ENCODE results near the gene MAPK13.
"Not testable (repeated sequence)": the region's sequence is repeated elsewhere in the genome, so short reads cannot be mapped to it uniquely, and the experiment has no call there.

Gene MAPK13

GRCh38 chr6:36115412-36115811, 14.9 kb upstream of the MAPK13 start:
- no peak for DNase-seq

GRCh38 chr6:36116066-36116864, 14.0 kb upstream of the MAPK13 start:
- no peak for DNase-seq

DNA sequence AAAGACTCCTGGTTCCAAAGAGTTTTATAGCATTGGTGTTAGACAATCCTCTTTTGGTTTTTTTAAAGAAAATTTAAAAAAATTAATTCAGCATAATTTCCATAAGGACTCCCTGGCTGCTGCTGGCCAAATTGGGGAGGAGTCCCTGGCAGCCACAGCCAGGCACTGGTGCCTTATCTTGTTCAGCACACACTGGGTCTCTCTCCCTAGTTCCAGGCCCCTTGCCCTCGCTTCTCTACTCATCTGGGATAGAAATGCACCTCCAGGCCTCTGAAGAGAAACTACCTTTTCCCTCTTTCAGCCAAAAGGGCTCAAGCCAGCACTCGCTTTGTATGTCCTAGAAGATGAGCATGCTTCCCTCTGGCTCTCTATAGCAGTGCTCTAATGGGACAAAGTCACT, 13.4 kb upstream of the MAPK13 start:
- no peak for DNase-seq

DNA sequence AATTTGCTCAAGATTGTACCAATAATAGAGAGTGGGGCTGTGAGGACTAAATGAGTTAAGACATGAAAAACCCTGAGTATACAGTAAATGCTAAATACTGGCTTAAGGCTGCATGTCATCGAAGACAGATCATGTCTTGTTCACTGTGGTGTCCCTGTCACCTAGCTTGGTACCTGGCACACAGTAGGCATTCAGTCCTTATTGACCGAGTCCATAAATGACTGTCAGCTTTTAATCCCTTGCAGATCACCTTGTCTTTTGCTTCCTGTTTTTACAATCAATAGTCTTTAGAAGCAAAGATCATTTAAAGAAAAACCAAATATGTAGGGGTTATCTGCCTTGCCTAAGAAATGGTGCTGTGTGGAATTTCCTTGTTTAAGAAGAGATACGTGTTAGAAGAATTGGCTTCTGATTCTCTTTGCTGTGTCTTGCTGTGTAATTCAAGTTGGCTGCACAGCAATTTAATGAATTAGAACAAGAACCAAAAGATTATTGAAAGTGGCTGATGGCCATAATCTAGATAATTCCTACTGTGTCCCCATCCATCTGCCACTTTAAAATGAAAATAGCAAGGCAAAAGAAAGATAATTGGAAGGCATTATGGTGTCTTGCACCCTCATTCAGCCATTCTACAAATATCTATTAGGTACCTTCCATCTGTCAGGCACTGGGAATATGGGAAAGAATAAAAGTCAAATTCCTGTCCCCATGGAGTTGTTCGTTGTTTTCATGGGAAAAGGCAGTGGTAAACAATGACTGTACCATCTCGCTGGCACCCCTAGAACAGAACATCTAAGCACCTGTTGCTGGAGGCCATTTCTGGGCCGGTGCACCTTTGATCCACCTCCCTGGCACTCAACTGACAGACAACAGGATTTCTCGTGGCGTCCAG, 12.4 kb upstream of the MAPK13 start:
- DNase-seq = no peak

GRCh38 chr6:36118550-36119107, 11.7 kb upstream of the MAPK13 start:
- peak; percentile 87 for DNase-seq

DNA sequence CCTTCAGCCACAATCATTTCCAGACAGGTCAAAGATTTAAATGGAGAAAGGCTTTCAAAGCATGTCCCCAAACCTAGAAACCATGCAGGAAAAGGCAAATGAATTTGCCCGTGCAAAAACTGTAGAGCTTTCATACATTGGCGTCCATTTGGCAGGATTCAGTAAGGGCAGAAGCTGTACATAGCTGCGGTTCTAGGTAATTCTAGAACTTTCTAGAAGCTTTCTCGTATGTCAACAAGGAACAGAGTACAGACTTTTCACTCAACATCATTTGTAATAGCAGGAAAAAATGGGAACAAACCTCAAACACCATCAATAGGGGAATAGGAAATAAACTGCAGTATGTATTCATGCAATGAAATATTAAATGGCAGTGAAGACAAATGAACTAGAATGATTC, 11.1 kb upstream of the MAPK13 start:
- DNase-seq = no peak

- DNase-seq = no peak
Observed at GRCh38 chr6:36120018-36120417, 10.3 kb upstream of the MAPK13 start.

DNA sequence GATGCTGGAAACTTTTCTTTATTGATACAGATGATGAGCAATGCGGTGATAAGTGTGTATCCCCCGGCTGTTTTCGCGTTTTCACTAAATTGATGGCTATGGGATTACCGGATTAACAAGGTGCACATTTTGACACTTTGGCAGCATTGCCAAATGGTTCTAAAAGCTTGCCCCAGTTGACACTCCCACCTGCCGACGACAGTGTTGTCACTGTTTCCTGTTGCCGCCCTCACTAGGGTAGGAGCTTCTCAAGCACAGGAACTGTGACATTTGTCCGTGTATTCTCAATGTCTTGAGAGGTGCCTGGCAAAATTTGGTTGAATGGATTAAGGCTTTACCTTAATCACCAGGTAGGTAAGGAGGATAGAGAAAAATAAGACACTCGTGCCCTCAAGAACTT, 9.8 kb upstream of the MAPK13 start:
- peak; percentile 87 for DNase-seq

DNA sequence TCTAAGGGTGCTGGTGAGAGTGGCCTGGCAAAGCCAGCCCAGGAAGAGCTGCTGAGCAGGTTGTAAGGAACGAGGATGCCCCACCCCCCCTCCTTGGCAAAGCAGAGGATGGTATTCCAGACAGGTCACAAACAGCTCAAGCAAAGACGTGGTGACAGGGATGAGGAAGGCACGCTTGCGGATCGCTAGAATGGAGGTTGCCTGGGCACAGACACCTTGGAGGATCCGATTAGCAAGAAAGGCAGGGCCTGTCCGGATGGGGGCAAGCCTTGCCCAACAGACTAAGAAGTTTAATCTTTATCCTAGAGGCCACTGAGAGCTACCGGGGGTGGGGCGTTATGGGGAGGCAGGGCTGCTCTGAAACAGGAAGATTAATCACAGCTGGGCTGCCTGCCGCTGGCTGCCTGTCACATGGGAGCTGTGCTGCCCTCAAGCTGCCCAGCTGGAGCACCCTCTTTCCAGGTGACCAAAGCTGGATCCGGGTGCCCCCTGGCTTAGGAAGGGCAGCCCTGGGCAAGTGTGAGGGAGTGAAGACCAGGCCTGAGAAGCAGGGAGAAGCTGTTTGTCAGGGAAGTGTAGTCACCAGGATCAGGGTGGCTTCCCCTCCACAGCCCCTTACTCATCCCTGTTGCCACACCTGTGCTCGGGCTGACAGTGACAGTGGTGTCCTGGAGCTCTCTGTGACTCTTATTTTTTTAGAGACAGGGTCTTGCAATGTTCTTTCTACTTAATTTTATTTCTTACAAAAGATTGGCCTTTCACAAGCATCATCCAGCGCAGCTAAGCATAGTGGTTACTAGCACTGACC, 9.1 kb upstream of the MAPK13 start:
- peak; percentile 74 for DNase-seq

DNA sequence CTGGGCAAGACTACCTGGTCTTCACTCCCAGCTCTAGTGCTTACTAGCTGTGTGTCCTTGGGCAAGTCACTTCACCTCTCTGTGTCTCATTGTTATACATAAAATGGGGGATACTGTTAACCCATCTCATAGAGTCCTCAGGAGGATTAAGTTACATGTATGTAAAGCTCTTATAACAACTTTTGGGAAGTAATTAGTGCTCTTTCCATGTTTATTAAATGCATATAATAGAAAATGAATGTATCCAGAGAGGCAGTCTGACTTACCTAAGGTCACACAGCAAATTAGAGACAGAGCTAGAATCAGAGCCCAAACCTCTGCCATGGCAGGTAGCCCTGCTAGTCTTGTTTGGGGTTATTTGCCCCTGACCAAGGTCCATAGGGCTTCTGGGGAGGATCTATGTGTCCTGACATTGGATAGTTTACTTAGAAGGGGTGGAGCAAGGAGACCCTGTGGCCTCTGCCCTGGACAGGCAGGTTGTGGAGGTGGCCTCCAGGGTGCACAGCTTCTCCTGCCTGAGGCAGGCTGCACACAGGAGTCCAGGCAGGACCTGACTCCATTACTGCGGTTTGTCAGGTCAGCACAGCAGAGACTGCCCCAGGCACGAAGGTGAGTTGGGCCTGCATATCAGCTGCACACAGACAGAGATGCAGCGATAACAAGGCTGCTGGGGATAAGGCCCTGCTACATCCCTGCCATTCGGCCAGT, 8.4 kb upstream of the MAPK13 start:
- no peak for DNase-seq

DNA sequence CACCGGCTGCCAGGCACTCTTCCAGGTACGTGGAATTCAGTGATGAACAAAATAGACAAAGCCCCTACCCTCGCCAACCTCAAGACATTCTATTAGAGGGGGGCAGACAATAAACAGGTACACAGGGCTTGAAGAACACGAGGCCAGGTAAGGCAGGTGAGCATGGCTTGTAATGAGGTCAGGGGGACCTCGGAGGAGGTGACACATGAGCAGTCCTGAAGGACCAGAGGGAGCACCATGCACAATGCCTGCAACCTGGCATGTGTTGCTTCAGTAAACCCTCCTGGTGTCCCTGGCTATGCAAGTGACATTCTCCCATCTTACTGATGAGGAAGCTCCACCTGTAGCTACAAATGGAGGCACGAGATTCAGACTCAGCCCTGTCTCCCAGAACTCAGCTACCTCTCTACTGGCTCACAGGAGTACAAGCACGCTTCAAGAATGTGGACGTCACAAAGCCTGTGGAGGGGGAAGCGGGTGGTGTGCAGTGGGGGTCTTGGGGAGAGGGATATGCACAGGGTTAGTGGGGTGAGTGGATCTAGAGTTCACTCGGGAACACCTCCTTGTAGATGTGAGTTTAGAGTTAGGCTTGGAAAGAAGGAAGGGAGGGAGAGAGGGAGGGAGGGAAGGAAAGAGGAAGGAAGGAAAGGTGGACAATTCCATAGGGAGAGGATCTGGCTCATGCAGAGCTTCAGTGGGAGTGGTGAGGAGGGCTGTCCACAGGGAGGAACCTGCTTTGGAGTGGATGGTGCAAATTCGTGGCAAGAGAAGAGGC, 7.6 kb upstream of the MAPK13 start:
- DNase-seq = no peak

DNA sequence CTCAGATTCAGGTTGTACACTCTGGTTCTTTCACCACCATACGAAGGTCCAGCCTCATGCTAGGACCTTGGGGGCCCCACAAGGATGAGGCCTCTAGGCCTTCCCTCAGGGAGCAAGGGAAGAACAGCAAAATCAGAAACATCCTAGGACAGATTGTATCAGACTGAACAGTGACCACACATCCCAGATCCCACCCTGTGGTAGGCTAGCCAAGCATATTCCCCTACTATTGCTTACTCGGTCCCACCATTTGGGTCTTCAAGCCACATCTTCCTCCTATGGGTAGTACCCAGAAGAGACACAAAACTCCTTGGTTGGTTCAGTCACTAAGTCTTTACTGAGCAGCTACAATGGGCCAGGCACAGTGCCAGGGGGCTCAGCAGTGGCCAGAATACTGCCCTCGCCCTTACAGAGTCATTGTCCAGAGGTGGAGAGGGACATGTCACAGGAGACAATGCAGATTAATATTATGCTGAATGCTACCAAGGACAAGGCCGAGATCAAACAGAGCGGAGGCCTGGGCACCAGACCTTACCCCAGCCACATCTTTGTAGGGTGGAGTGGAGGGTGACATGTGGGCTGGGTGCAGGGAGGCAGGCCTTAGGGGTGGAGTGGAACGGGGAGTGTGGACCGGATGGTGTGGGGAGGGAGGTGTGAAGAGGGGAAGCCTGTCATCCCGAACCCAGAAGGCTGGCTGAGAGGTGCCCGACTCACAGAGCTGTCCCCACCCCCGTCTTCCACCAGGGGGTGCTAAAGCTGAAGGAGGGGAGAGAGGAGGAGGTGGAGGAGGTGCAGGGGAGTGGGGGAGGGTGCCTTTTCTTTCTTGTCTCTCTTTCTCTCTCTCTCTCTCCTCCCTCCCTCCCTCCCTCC, 6.8 kb upstream of the MAPK13 start:
- DNase-seq = peak; percentile 96

GRCh38 chr6:36124346-36124745, 6.0 kb upstream of the MAPK13 start:
- DNase-seq = not testable (repeated sequence)

DNA sequence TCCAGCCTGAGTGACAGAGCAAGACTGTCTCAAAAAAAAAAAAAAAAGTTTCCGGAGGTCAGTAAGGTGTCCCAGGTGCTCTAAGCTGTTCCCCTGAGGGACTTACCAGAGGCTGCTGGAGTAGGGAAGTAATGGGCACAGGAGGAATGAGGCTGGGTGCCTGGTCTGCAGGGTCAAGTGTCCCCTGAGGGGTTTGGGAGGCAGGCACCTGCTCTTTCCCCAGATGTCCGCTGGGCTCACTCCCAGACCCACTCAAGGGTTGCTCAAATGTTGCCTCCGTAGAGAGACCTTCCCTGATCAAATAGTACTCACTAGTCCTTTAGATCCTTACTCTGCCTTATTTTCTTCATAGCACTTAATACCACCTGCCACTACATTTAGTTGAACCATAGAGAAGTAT, 5.4 kb upstream of the MAPK13 start:
- DNase-seq = no peak

- no peak for DNase-seq
Observed at GRCh38 chr6:36125575-36125974, 4.7 kb upstream of the MAPK13 start.

DNA sequence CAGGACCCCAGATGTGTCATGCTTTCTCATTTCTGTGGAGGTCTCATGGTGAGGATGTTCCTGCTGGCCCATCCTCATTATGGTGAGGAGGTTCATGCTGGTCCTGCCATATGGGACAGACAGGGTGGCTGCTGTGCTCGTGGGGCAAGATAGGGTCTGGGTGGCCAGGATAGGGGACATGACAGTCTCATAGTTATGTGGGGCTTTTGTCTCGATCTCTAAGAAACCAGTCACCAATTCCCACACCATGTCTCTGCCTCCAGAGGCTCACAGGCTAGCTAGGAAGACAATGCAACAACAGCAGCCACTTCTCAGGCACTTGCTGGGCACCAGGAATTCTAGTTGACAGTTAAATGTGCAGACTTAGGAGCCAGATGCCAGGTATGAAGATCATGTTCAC, 4.2 kb upstream of the MAPK13 start:
- DNase-seq = no peak

DNA sequence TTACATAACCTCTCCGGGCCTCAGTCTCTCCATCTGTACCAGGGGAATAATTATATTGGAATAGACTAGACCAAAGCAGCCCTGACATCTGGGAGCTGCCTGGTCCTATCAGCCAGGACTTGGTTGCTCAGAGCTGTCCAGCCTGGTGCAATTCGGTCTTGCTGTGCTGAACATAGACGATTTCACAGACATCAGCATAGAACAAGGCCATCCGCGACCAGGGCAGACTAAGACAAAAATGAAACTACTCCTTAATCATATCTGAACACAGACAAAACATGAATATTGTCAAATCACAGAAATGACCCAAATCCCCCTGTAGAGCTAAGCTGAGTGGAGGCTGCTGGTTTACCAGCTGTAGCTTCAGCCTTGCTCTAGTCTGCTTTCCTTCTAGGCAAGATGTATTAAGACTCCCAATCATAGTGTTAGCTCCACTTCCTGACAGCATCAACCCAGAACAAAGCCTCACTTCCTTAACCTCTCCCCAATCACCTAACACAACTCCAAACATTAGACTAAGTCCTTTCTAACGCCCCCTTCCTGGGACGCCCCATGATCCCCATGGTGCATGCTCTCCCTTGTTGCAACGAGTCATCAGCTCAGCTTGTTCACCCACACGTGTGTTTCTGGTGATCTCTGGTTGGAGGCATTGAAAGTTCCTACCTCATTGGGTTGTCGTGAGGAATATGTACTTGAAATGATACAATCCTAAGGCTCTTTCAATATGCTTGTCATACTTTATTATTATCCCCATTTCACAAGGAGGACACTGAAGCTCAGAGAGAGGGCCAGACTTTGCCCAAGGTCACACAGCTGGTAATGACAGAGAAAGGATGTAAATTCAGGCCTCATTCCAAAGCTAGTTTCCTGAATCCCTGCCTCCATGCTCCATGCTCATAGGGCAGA, 3.5 kb upstream of the MAPK13 start:
- DNase-seq = no peak

DNA sequence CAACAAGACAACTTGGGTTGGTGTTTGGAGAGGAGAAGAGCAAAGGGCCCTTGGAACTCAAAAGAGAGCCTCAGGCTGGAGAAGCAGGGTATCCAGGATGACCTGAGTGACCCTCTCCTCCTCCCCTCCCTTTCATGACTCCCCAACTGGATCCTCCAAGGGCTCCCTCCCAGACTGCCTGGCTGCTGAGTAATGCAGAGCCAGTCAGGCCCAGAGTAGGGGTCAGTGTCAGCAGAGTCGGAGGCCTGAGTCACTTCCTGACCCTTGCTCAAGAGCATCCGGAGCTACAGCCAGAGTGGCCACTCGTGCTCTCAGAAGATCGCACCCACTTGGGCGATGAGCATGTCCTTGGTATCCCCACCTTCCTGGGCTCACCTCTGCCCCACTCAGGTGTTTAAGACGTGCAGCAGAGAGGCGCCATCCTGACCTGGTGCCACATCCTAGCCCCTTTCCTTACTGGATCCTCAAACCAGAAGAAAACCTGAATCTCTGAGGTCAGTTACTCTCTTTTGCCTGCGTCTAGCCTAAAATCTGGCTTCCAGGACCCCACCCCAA, 2.8 kb upstream of the MAPK13 start:
- no peak for DNase-seq

- no peak for DNase-seq
Observed at GRCh38 chr6:36128073-36128472, 2.2 kb upstream of the MAPK13 start.

Measured in CD4-positive, alpha-beta T cell treated with Interleukin-17A for 1 hour (primary cell).